CD1c-positive myeloid dendritic cell (primary cell): ENCODE data around the gene CFAP92.
A peak's percentile ranks its signal among the peaks of the same experiment; 100 is the strongest.

ENCODE experiments used
- DNase-seq: peaks from one replicate; pipeline ENCODE4 v3.0.0-alpha.2; 2016; ENCODE audit errors: extremely low spot score

The CFAP92 gene

DNA sequence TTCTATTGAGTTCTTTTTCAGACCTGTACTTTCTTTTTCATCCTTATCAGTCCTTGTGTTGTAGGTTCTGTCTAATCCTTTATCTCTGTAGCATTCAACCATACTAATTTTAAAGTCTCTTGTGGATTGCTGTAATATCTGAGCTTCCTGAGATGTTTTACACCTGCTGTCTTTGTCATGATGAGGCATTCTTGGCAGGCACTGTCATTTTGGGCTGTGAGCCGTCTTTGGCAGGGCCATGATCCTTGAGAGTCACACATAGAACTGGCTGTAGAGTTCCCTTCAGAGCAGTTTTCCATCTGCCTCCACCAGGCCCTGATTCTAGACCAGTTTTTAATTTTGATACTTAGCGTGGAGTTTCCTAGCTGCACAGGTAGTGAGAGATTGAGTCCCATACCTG lies 13.9 kb upstream of the CFAP92 start:
- no peak for DNase-seq

DNA sequence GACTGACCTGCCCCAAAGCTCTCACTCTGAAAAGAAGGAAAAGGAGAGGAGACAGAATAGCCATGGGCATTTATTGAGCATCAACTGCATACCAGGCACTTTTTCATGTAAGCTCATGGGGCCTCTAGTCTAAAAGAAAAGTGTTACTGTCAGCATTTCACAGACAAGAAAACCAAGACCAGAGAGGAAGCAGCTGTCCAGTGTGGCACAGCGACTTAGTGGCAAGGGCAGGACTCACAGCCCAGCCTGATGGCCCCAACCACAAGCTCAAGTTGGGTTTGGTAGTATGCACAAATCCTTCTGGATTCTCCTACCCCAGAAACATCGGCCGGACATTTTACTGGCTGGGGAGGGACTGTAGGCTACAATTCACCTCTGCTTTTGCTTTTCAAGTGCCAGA lies 13.0 kb upstream of the CFAP92 start:
- no peak for DNase-seq

GRCh38 chr3:129005526-129006303 lies 11.8 kb upstream of the CFAP92 start:
- no peak for DNase-seq

DNA sequence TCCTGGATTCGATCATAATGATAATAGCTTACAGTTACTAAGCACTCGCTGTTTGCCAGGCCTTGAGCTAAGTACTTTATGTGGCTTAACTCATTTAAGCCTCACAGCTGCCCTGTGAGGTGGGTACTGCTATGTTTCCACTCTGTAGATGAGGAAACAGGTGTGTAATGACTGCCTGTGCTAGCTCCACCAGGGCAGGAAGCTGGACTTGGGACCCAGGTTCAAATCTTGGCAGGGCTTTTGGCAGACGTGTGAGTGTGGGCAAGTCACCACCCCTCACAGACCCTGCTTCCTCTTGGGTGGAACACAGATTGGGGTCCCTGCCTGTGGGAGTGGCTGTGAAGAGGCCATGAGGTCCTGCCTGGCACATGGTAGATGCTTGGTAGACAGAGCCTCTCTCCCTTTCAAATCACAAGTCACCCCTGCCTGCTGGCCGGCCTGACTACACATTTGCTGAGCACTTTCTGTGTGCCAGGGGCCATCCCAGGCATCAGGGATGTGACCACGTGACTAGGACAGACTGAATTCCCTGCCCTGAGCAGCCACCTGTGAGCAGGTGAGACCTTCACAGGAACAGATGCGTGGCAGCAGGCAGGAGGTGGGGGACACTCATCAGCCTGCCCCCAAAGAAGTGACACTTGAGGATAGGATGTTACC lies 10.9 kb upstream of the CFAP92 start:
- no peak for DNase-seq

- no peak for DNase-seq
Measured at GRCh38 chr3:129003578-129004112, 9.8 kb upstream of the CFAP92 start.

- DNase-seq, result no peak
Measured at GRCh38 chr3:129002573-129003569, 9.0 kb upstream of the CFAP92 start.

- no peak for DNase-seq
Measured at GRCh38 chr3:129001806-129002572, 8.1 kb upstream of the CFAP92 start.

DNA sequence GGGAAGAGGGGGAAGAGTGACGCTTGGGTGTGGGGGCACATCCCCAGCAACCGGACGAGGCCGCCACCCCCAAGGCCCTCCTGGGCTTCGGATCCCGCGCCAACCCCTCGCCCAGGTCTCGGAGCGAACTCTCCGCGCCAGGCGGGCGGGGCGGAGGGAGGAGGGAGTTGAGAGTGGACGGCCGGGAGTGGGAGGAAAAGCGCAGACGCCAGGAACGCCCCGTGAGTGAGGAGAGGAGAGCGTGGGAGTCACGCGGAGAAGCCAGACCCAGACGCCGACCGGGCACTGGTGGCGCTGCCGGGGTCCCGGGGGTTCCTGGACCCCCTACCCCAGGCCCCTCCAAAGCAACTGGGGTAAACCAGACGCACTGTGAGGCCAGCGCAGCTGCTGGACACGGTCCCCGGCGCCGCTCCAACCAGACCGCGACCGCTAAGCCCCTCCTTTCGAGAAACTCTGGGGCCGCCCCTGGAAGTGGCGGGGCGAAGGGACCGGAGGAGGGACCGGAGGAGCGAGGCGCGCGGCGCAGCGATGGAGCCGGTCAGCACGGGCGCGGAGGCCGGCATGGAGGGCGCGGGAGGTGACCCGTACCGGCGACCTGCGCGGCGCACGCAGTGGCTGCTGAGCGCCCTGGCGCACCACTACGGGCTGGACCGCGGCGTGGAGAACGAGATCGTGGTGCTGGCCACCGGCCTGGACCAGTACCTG lies 7.4 kb upstream of the CFAP92 start, which contains the start of gene EFCC1:
Gene EFCC1, plus strand, starts transcription at position 204 of the 705 bp plus-strand sequence. Its CDS starts 325 bp downstream, at position 529.
- DNase-seq, result peak; percentile 49

DNA sequence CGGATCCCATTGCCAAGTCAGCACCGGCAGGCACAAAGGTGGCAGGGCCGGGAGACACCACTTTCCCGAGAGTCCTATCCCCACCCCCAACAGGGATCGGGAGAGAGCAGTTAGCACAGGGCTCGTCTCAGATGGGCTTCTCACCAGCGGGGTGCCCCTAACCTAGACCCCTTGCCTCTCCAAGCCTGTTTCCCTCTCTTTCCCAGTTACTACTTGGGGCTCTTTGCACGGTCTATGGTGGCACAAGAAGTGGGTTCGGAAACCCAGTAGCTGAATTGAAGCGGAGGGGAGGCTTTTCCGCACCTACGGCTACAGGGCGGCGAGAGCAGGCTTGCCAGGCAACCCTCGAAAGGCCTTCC lies 6.8 kb upstream of the CFAP92 start:
- DNase-seq, result no peak

- DNase-seq, result no peak
Measured at GRCh38 chr3:128999102-128999501, 5.2 kb upstream of the CFAP92 start.

DNA sequence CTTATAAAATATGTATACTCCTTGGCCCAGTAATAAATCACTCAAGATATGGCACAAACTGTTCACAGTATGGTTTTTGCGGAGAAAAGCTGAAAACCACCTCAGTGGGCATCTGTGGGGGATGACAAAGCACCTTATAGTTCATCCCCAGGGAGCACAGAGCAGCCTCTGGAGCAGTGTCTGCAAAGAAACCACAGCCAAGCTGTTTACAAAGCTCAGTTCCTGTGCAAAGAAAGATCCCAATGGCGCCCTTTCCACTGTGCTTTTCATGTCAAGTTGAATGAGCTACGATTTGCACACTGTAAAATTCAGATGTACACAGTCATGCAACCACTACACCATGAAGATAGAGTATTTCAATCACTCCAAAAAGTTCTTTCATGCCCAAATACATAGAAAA lies 4.7 kb upstream of the CFAP92 start:
- DNase-seq, result no peak

- no peak for DNase-seq
Measured at GRCh38 chr3:128997486-128998133, 3.7 kb upstream of the CFAP92 start.

GRCh38 chr3:128996726-128997125 lies 2.9 kb upstream of the CFAP92 start:
- peak; percentile 61 for DNase-seq

- peak; percentile 43 for DNase-seq
Measured at GRCh38 chr3:128996200-128996599, 2.3 kb upstream of the CFAP92 start.

- no peak for DNase-seq
Measured at GRCh38 chr3:128995737-128996136, 1.9 kb upstream of the CFAP92 start.

DNA sequence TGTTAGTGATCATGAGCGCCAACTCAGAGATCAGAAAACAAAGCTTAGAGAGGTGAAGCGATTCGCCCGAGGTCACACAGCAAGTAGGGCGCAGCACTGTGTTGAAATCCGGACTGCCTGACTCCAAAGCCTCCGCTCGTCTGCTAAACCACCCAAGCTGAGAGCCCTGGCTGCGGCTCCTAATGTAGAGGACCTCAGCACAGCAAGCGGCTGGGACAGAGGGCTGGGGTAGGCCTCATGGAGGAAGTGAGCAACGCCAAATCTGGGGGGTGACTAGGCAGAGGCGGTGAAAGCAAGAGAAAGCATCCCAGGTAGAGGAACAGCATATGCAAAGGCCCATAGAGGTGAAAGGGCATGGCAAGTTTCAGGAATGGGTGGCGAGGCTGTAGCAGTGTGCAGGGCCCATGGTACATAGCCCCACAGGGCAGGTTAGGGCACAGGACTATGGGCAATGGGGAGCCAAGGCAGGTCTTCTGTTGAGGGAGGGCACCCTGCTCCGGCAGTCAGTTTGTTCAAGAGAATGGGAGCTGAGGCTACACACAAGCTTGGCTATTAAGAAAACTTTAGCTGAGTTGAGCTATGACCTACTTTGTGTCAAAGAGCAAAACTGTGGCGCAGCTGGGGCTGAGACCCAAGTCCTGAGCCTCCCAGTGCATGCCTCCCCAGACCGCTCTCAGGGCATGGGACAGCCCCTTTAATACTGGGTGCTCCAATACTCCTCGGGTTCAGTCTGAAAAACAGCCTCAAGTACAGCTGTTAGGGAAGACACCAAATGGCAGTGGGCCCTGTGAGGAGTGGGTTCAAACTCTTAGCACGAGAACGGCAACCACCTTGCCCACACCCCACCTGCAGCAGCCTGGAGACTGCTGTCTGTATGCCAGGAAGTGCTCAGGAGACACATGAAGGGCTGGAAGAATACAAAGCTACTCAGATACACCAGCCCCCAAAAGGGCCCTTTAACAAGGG lies 988 bp upstream of the CFAP92 start:
- DNase-seq, result no peak

DNA sequence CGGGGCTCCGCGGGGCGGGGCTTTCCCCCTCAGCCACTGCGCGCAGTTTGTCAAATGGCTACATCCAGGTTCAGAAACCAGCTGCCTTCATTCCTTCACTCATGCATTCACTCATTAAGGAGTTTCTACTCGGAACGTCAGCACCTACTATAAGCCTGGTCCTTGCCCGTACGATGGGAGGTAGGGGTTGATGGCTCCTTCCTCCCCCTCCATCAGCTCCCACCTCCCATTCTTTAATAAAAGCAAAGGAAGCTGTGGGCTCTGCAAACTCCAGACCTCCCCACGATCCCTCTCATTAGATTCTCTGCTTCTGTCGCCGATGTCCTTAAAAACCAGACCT lies 267 bp upstream of the CFAP92 start:
- no peak for DNase-seq

DNA sequence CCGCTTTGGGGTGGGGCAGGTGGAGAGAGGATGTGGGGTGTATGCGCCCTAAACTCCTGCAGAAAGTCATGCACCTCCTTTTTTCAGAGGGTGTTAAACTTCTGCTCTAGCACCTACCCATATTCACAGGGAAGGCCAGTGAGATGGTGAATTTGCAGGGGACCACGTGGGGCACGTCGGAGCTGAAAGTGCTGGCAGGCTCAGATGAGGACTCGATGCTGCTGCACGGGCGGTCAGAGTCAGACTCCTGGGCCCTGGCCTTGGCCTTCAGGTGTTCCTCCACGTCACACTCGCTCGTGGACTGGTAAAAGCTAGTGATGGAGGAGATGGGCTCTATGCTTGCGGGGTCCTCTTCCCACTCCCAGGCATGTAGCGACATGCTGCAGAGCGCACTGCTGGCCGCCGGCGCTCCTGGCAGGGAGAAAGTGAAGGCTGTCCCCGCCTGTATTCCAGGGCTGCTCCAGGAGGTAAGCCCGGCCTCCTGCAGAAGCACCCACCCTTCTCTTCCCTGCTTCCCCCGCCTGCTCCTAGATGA lies 883 bp downstream of the CFAP92 start:
- DNase-seq, result no peak
